GM03348 (cell line): ENCODE results near the gene TMTC2.

Source experiments
- DNase-seq: peaks from one replicate; pipeline ENCODE4 v3.0.0; 2012; ENCODE audit warnings: low spot score

TMTC2 gene

GRCh38 chr12:82682851-82683261 lies 3.9 kb upstream of the TMTC2 start:
- DNase-seq, result peak; percentile 17

- peak; percentile 88 for DNase-seq
Observed at GRCh38 chr12:82685790-82686167, 927 bp upstream of the TMTC2 start.

GRCh38 chr12:82687021-82688011 lies 610 bp downstream of the TMTC2 start:
- DNase-seq, result peak; percentile 51

- peak; percentile 19 for DNase-seq
Observed at GRCh38 chr12:82688035-82688501, 1.4 kb downstream of the TMTC2 start.

- no peak for DNase-seq
Observed at GRCh38 chr12:82688596-82688995, 1.9 kb downstream of the TMTC2 start.

GRCh38 chr12:82690006-82690405 lies 3.3 kb downstream of the TMTC2 start:
- no peak for DNase-seq

GRCh38 chr12:82691513-82691912 lies 4.8 kb downstream of the TMTC2 start:
- no peak for DNase-seq

- DNase-seq, result no peak
Observed at GRCh38 chr12:82694276-82694675, 7.6 kb downstream of the TMTC2 start.

GRCh38 chr12:82694970-82695369 lies 8.3 kb downstream of the TMTC2 start:
- DNase-seq, result peak; percentile 52

- no peak for DNase-seq
Observed at GRCh38 chr12:82695531-82695930, 8.8 kb downstream of the TMTC2 start.

- no peak for DNase-seq
Observed at GRCh38 chr12:82696543-82696942, 9.8 kb downstream of the TMTC2 start.

- no peak for DNase-seq
Observed at GRCh38 chr12:82698708-82699564, 12.2 kb downstream of the TMTC2 start.

GRCh38 chr12:82705774-82706173 lies 19.1 kb downstream of the TMTC2 start:
- DNase-seq, result no peak

- peak; percentile 15 for DNase-seq
Observed at GRCh38 chr12:82708061-82708879, 21.6 kb downstream of the TMTC2 start.

GRCh38 chr12:82709794-82710355 lies 23.2 kb downstream of the TMTC2 start:
- no peak for DNase-seq

GRCh38 chr12:82710741-82711140 lies 24.0 kb downstream of the TMTC2 start:
- no peak for DNase-seq

- no peak for DNase-seq
Observed at GRCh38 chr12:82714427-82714826, 27.7 kb downstream of the TMTC2 start.

- DNase-seq, result no peak
Observed at GRCh38 chr12:82721726-82722125, 35.0 kb downstream of the TMTC2 start.

- DNase-seq, result no peak
Observed at GRCh38 chr12:82723093-82723492, 36.4 kb downstream of the TMTC2 start.

GRCh38 chr12:82723891-82724290 lies 37.2 kb downstream of the TMTC2 start:
- no peak for DNase-seq

- DNase-seq, result no peak
Observed at GRCh38 chr12:82725741-82726140, 39.0 kb downstream of the TMTC2 start.
